Measurements from ENCODE around the gene PPCDC.

The PPCDC gene

GRCh38 chr15:75065467-75065850, 42.1 kb downstream of the PPCDC start:
- H3K4me3 ChIP-seq (ENCODE audit: low read depth, low read length): no peak overlapping the region
- no peak for TF ChIP-seq CTCF (IDR thresholded peaks at IDR 0.05; ENCODE audit: borderline replicate concordance, insufficient read depth, low read depth, low read length)

- no peak overlapping the region for H3K4me3 ChIP-seq (ENCODE audit: low read depth, low read length)
- TF ChIP-seq CTCF (IDR thresholded peaks at IDR 0.05; ENCODE audit: borderline replicate concordance, insufficient read depth, low read depth, low read length): no peak
These were observed 42.6 kb downstream of the PPCDC start for GRCh38 chr15:75065851-75066509.

GRCh38 chr15:75067123-75067830, 43.9 kb downstream of the PPCDC start:
- H3K4me3 ChIP-seq (ENCODE audit: low read depth, low read length): no peak overlapping the region
- TF ChIP-seq CTCF (IDR thresholded peaks at IDR 0.05; ENCODE audit: borderline replicate concordance, insufficient read depth, low read depth, low read length): no peak

- H3K4me3 ChIP-seq (ENCODE audit: low read depth, low read length): no peak overlapping the region
- no peak for TF ChIP-seq CTCF (IDR thresholded peaks at IDR 0.05; ENCODE audit: borderline replicate concordance, insufficient read depth, low read depth, low read length)
These were observed 45.4 kb downstream of the PPCDC start for GRCh38 chr15:75068748-75069147.

- TF ChIP-seq CTCF (IDR thresholded peaks at IDR 0.05; ENCODE audit: borderline replicate concordance, insufficient read depth, low read depth, low read length): no peak
- no peak overlapping the region for H3K4me3 ChIP-seq (ENCODE audit: low read depth, low read length)
These were observed 46.0 kb downstream of the PPCDC start for GRCh38 chr15:75069301-75069925.

- no peak for TF ChIP-seq CTCF (IDR thresholded peaks at IDR 0.05; ENCODE audit: borderline replicate concordance, insufficient read depth, low read depth, low read length)
- H3K4me3 ChIP-seq (ENCODE audit: low read depth, low read length): no peak overlapping the region
These were observed 47.3 kb downstream of the PPCDC start for GRCh38 chr15:75070674-75071073.

Measured in GM12875 (cell line).